ENCODE data around the gene S100A14. TPM values are rescaled to one million over a fixed set of nuclear protein-coding genes. Genes with fewer than 3 reads are reported as not detected.

Gene S100A14
- total and polyA plus RNA-seq, 2 of the 13 experiments (the other 11 are each of a cell fraction or from before 2014, with no cell fraction given) = 1.4 to 7.7 TPM

DNA sequence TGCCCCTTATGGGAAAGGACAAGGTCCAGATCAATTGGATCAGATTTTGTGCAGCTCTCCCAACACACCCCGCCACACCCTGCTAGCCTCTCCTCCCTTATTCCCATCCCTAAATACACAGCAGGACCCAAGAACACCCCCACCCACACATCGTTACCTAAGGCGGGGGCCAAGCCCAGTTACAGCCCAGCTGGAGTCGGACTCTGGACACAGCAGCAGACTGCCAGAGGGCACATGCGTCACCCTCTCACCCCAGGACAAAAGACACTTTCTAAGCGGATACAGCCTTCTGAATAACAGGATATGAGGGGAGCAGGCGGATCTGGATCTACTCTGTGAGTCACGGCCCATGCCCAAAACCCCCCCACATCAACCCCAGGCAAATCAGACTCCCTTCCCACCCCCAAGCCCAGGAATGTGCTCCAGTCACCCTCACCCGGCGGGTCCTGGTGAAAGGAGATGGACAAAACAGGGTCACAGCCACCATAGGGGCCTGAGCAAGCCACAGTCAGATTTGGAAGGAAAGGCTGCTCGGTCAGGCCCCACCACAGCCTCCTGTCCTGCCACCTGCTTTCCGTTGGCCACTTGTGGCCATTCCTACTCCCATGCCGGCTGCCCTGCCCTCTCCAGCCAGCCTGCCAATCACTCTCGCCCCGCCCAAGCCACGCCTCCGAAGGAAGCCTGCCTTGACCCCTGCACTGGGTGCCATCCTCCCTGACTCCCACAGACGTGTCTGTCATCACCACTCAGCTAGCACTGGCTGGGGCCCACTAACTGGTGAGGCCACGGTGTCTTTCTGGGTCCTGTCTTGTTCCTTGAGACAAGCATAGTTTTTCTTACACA is 7.2 kb downstream of the S100A14 start (continued):
- TF ChIP-seq ZBTB33 (CRISPR knock-in tag; IDR thresholded peaks at IDR 0.05) = no peak
- TF ChIP-seq ZFP82 (CRISPR knock-in tag; IDR thresholded peaks at IDR 0.05; ENCODE audit: borderline replicate concordance) = peak; percentile 27; the same call in 1 of the 2 replicates
- no peak for TF ChIP-seq EED (CRISPR knock-in tag; IDR thresholded peaks at IDR 0.05)
- TF ChIP-seq IRF9 (CRISPR knock-in tag; IDR thresholded peaks at IDR 0.05; ENCODE audit: borderline replicate concordance) = no peak
- no peak for TF ChIP-seq ETS1 (CRISPR knock-in tag; IDR thresholded peaks at IDR 0.05)
- TF ChIP-seq, protein P1, sequence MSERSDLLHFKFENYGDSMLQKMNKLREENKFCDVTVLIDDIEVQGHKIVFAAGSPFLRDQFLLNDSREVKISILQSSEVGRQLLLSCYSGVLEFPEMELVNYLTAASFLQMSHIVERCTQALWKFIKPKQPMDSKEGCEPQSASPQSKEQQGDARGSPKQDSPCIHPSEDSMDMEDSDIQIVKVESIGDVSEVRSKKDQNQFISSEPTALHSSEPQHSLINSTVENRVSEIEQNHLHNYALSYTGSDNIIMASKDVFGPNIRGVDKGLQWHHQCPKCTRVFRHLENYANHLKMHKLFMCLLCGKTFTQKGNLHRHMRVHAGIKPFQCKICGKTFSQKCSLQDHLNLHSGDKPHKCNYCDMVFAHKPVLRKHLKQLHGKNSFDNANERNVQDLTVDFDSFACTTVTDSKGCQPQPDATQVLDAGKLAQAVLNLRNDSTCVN (CRISPR knock-in tag; IDR thresholded peaks at IDR 0.05; ENCODE audit: borderline replicate concordance) = no peak
- peak; percentile 75 for TF ChIP-seq TGIF2 (CRISPR knock-in tag; IDR thresholded peaks at IDR 0.05)
- TF ChIP-seq, protein P2, sequence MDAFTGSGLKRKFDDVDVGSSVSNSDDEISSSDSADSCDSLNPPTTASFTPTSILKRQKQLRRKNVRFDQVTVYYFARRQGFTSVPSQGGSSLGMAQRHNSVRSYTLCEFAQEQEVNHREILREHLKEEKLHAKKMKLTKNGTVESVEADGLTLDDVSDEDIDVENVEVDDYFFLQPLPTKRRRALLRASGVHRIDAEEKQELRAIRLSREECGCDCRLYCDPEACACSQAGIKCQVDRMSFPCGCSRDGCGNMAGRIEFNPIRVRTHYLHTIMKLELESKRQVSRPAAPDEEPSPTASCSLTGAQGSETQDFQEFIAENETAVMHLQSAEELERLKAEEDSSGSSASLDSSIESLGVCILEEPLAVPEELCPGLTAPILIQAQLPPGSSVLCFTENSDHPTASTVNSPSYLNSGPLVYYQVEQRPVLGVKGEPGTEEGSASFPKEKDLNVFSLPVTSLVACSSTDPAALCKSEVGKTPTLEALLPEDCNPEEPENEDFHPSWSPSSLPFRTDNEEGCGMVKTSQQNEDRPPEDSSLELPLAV (CRISPR knock-in tag; conservative IDR thresholded peaks at IDR 0.05; ENCODE audit: low read depth) = no peak
- 0 out of 2 replicates have a peak, but pooled peaks have one; percentile 34 for TF ChIP-seq ZNF121 (CRISPR knock-in tag; IDR thresholded peaks at IDR 0.05)
- no peak; the same call in none of the 2 replicates for TF ChIP-seq TARDBP (CRISPR knock-in tag; IDR thresholded peaks at IDR 0.05)
- no peak for TF ChIP-seq ZC3H13 (CRISPR knock-in tag; IDR thresholded peaks at IDR 0.05)
- TF ChIP-seq ATF5 (CRISPR knock-in tag; IDR thresholded peaks at IDR 0.05; ENCODE audit: low read depth) = no peak

All from HepG2 (cell line).